Stimulated activated CD4-positive, alpha-beta T cell treated with anti-CD3 and anti-CD28 coated beads, Interleukin-2, amount 100 ng/mL, for 24 hours (primary cell): ENCODE data around the gene AGAP1.
"Not testable (repeated sequence)": the region's sequence is repeated elsewhere in the genome, so short reads cannot be mapped to it uniquely, and the experiment has no call there.

Source experiments
- DNase-seq, 2 donors: peaks; one replicate each; pipeline ENCODE4 v3.0.0-alpha.2; 2020

Gene AGAP1

GRCh38 chr2:235936493-235936892, 442.6 kb downstream of the AGAP1 start:
- DNase-seq: peak in 1 of 2 donors; percentile 18

- DNase-seq: no peak
These were observed 443.2 kb downstream of the AGAP1 start for GRCh38 chr2:235937087-235937486.

GRCh38 chr2:235937526-235937925, 443.7 kb downstream of the AGAP1 start:
- DNase-seq: no peak

GRCh38 chr2:235937936-235938335, 444.1 kb downstream of the AGAP1 start:
- DNase-seq: no peak

- no peak for DNase-seq
These were observed 444.8 kb downstream of the AGAP1 start for GRCh38 chr2:235938611-235939010.

- DNase-seq: no peak
These were observed 445.6 kb downstream of the AGAP1 start for GRCh38 chr2:235939471-235939870.

- no peak for DNase-seq
These were observed 446.5 kb downstream of the AGAP1 start for GRCh38 chr2:235940330-235940729.

- no peak for DNase-seq
These were observed 450.7 kb downstream of the AGAP1 start for GRCh38 chr2:235944591-235944990.

- DNase-seq: no peak
These were observed 451.8 kb downstream of the AGAP1 start for GRCh38 chr2:235945608-235946140.

- no peak for DNase-seq
These were observed 452.7 kb downstream of the AGAP1 start for GRCh38 chr2:235946590-235946989.

GRCh38 chr2:235947055-235947454, 453.2 kb downstream of the AGAP1 start:
- DNase-seq: not testable (repeated sequence)

GRCh38 chr2:235949567-235950472, 456.0 kb downstream of the AGAP1 start:
- DNase-seq: no peak

- DNase-seq: no peak
These were observed 456.6 kb downstream of the AGAP1 start for GRCh38 chr2:235950473-235950809.

- no peak for DNase-seq
These were observed 457.6 kb downstream of the AGAP1 start for GRCh38 chr2:235951493-235951892.

GRCh38 chr2:235951982-235952381, 458.1 kb downstream of the AGAP1 start:
- DNase-seq: peak in 1 of 2 donors; percentile 8

- DNase-seq: no peak
These were observed 458.9 kb downstream of the AGAP1 start for GRCh38 chr2:235952714-235953113.

- no peak for DNase-seq
These were observed 460.4 kb downstream of the AGAP1 start for GRCh38 chr2:235954281-235954680.

GRCh38 chr2:235954888-235955480, 461.1 kb downstream of the AGAP1 start:
- DNase-seq: no peak

- no peak for DNase-seq
These were observed 461.8 kb downstream of the AGAP1 start for GRCh38 chr2:235955664-235956063.

- no peak for DNase-seq
These were observed 462.6 kb downstream of the AGAP1 start for GRCh38 chr2:235956281-235956970.

- no peak for DNase-seq
These were observed 463.4 kb downstream of the AGAP1 start for GRCh38 chr2:235957251-235957650.

- no peak for DNase-seq
These were observed 464.5 kb downstream of the AGAP1 start for GRCh38 chr2:235958221-235958930.

- DNase-seq: no peak
These were observed 465.1 kb downstream of the AGAP1 start for GRCh38 chr2:235958931-235959410.
